ENCODE results near the gene EAF2. TPM values are rescaled to one million over a fixed set of nuclear protein-coding genes. Genes with fewer than 3 reads are reported as not detected.

Gene EAF2
- total and polyA plus RNA-seq, 10 donors, result 24.9 to 60.6 (median 35.3) TPM

DNA sequence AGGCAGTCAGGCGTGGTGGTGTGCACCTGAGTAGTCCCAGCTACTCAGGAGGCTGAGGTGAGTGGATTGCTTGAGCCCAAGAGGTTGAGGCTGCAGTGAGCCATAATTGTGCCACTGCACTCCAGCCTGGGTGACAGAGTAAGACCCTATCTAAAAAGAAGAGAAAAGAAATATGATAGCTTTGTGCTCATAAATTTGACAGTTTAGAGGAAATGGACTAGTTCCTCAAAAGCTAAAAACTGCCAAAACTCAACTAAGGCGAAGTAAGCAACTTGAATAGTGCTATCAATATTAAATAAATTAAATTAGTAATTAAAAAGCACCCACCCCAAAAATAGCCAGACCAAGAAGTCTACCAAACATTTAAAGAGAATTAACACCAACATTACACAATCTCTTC is 34.7 kb downstream of the EAF2 start:
- H3K27me3 ChIP-seq (replicated peaks in 1 of 7), result no peaks in the 10 kb centered on the region
- TF ChIP-seq POLR2A (IDR thresholded peaks at IDR 0.05) (no peak), POLR2AphosphoS5 (IDR thresholded peaks at IDR 0.05) (no peak)
- TF ChIP-seq, protein P1, sequence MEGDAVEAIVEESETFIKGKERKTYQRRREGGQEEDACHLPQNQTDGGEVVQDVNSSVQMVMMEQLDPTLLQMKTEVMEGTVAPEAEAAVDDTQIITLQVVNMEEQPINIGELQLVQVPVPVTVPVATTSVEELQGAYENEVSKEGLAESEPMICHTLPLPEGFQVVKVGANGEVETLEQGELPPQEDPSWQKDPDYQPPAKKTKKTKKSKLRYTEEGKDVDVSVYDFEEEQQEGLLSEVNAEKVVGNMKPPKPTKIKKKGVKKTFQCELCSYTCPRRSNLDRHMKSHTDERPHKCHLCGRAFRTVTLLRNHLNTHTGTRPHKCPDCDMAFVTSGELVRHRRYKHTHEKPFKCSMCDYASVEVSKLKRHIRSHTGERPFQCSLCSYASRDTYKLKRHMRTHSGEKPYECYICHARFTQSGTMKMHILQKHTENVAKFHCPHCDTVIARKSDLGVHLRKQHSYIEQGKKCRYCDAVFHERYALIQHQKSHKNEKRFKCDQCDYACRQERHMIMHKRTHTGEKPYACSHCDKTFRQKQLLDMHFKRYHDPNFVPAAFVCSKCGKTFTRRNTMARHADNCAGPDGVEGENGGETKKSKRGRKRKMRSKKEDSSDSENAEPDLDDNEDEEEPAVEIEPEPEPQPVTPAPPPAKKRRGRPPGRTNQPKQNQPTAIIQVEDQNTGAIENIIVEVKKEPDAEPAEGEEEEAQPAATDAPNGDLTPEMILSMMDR (IDR thresholded peaks at IDR 0.05 in 8 of 11, conservative IDR thresholded peaks at IDR 0.05 in 3 of 11), result no peak
- no peaks in the 10 kb centered on the region for H3K9me3 ChIP-seq
- peaks cover 0 to 11% (median 0%) of the 10 kb centered on the region in 6 donors for H3K4me1 ChIP-seq
- H3K27ac ChIP-seq, result peak overlapping the region in 1 of 8 donors; percentile 15
- no peak overlapping the region for H3K4me3 ChIP-seq
- intact Hi-C loops (cut with DNase I; ENCODE audit: low total_unique reads), result no loop called here
- DNase-seq, result no peak
- H3K36me3 ChIP-seq, result peaks cover 0 to 43% (median 9%) of the 10 kb centered on the region in 6 donors
- 62 to 70% (median 67%) methylated on average over 2 of the region's 2 CpGs for WGBS, 5 donors

DNA sequence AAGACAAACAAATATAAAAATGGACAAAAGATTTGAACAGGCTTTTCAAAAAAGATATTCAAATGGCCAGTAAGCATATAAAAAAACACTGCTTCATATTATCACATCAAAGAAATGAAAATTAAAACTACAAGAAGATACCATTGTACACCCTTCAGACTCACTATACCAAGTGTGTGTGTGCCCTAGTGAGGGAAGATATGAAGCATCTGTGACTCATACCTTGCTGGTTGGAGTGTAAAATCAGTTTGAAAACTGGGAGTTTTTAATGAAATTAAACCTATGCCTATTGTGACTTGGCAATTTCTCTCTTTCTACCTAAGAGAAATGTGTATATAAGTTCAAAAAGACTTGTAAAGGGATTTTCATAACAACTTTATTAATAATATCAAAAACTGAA is 35.7 kb downstream of the EAF2 start:
- no peak overlapping the region for H3K4me3 ChIP-seq
- no peaks in the 10 kb centered on the region for H3K27me3 ChIP-seq (replicated peaks in 1 of 7)
- no peaks in the 10 kb centered on the region for H3K9me3 ChIP-seq
- no peak for TF ChIP-seq POLR2A (IDR thresholded peaks at IDR 0.05)
- TF ChIP-seq, protein P1 (IDR thresholded peaks at IDR 0.05 in 8 of 11, conservative IDR thresholded peaks at IDR 0.05 in 3 of 11), result no peak
- peaks cover 0 to 38% (median 9%) of the 10 kb centered on the region in 6 donors for H3K36me3 ChIP-seq
- no peak for DNase-seq
- H3K27ac ChIP-seq, result no peak overlapping the region
- H3K4me1 ChIP-seq, result peaks cover 0 to 11% (median 0%) of the 10 kb centered on the region in 6 donors
- intact Hi-C loops (cut with DNase I; ENCODE audit: low total_unique reads), result no loop called here

DNA sequence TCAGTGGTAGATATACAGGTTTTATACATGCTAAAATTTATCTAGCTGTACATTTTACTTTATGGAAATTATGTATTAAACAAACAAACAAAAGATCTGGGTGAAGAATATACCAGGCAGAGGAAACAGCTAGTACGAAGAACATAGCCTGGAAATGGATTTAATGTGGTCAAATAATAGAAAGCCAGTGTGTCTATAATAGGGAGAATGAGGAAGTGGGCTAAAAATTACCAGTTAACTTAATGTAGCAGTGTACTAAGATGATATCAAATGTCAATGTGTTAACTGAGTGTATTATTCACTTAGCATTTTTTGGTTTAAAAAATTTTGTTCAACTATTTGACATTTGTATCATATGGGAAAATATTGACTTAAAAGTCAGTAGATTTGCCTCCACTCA is 36.4 kb downstream of the EAF2 start:
- no peak for TF ChIP-seq POLR2AphosphoS5 (IDR thresholded peaks at IDR 0.05)
- Histone ChIP-seq H3K27me3 (replicated peaks in 1 of 7) (no peaks in the 10 kb centered on the region), H3K9me3 (no peaks in the 10 kb centered on the region), H3K36me3 (peaks cover 0 to 31% (median 9%) of the 10 kb centered on the region in 6 donors), H3K4me3 (no peak overlapping the region), H3K4me1 (peaks cover 0 to 11% (median 0%) of the 10 kb centered on the region in 6 donors), H3K27ac (no peak overlapping the region)
- DNase-seq, result no peak
- intact Hi-C loops (cut with DNase I; ENCODE audit: low total_unique reads), result no loop called here
- 15 to 50% (median 40%) methylated on average over 1 of the region's 1 CpG for WGBS, 5 donors

GRCh38 chr3:121878411-121878810 is 43.4 kb downstream of the EAF2 start:
- Histone ChIP-seq H3K4me3 (no peak overlapping the region), H3K9me3 (no peaks in the 10 kb centered on the region), H3K4me1 (no peaks in the 10 kb centered on the region), H3K27ac (no peak overlapping the region), H3K36me3 (peaks cover 0 to 35% (median 4%) of the 10 kb centered on the region in 6 donors), H3K27me3 (replicated peaks in 1 of 7) (no peaks in the 10 kb centered on the region)
- no peak for DNase-seq
- WGBS, 5 donors, result 94 to 100% (median 95%) methylated on average over 1 of the region's 1 CpG
- intact Hi-C loops (cut with DNase I; ENCODE audit: low total_unique reads), result no loop called here
- TF ChIP-seq POLR2AphosphoS5 (IDR thresholded peaks at IDR 0.05) (no peak), POLR2A (IDR thresholded peaks at IDR 0.05) (no peak)
- TF ChIP-seq, protein P1 (IDR thresholded peaks at IDR 0.05 in 8 of 11, conservative IDR thresholded peaks at IDR 0.05 in 3 of 11), result no peak

DNA sequence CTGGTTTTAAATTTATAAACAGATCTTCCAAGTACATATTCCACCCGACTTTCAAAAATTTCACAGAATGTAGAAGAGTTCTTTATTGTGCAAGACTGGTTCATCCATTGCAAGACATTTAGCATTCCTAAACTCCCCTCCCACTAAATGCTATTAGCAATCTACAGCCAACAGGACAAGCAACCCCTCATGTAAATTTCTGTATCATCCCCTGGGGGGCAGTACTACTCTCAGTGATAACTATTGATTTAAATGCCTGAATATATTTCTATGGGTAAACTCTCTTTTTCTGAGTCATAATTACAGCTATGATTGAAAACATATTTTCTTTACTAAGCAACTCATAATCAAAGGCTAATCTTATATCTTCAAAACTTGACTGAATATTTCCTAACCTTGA is 48.5 kb downstream of the EAF2 start:
- TF ChIP-seq POLR2A (IDR thresholded peaks at IDR 0.05) (no peak), POLR2AphosphoS5 (IDR thresholded peaks at IDR 0.05) (no peak)
- TF ChIP-seq, protein P1 (IDR thresholded peaks at IDR 0.05 in 8 of 11, conservative IDR thresholded peaks at IDR 0.05 in 3 of 11), result peak in 7 of 11 experiments; percentile 15 to 45 (median 33)

More for the DNA sequence above, 48.5 kb downstream of the EAF2 start:
- H3K4me1 ChIP-seq, result no peaks in the 10 kb centered on the region
- no peak for DNase-seq
- H3K9me3 ChIP-seq, result no peaks in the 10 kb centered on the region
- intact Hi-C loops (cut with DNase I; ENCODE audit: low total_unique reads), result no loop called here
- H3K27ac ChIP-seq, result no peak overlapping the region
- peaks cover 0 to 33% (median 2%) of the 10 kb centered on the region in 6 donors for H3K36me3 ChIP-seq
- WGBS, 5 donors, result 51 to 76% (median 61%) methylated on average over 1 of the region's 1 CpG
- no peak overlapping the region for H3K4me3 ChIP-seq
- H3K27me3 ChIP-seq (replicated peaks in 1 of 7), result no peaks in the 10 kb centered on the region
